ENCODE data around the gene SFXN5.

The SFXN5 gene

GRCh38 chr2:72992734-72993102, 78.8 kb downstream of the SFXN5 start:
- no peak for DNase-seq

- DNase-seq, result no peak
Observed at GRCh38 chr2:72991980-72992733, 79.4 kb downstream of the SFXN5 start.

DNA sequence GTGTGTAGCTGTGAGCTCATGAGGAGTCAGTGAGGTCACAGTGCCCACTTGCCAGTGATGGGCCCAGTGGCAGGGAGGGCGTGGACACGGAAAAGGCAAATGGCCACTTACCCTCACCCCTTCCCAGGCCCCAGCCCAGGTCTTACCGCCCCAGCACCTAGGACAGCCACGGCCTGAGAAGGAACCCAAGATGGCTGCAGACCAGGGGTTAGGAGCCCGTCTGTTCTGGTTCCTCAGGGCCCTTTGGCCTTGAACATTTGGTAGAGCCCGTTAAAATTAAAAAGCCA, 80.1 kb downstream of the SFXN5 start:
- DNase-seq, result no peak

GRCh38 chr2:72990695-72991438, 80.6 kb downstream of the SFXN5 start:
- no peak for DNase-seq

DNA sequence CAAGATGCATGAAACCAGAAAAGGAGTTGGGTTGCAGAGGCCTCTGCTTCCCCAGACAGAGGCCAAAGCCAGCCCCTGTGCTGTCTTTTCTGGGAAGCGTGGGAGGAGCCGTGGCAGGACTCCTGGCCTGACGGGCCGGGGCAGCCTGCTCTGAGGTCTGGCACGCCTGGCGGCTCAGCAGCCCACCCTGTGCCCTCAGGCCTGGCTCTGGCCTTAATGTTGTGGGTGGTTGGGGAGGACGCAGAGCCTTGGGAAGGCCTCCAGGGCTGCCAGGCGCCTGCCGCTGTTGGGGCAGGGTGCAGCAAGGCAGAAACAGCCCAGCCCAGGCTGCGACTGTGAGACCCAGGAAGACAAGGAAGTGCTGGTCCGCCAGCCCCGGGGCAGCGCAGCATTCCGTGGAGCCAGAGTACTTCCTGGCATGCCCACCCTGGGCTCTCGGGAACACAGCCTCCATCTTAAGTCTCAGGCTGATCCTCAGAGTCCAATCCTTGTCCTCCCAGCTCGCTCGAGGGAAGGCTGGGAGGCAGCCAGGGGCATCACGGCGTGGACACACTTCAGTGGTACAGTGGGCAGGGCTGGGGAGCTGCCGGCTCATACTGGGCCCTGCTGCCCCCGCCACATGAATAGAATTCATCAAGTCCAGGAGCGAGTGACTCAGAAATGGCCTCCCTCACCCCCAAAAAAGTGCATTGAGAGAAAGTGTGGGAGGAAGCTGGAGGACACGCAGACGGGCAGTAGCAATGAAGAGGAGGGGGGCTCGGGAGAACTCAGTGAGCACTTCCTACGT, 81.5 kb downstream of the SFXN5 start:
- DNase-seq, result no peak

GRCh38 chr2:72988726-72989273, 82.7 kb downstream of the SFXN5 start:
- DNase-seq, result no peak

GRCh38 chr2:72988041-72988440, 83.5 kb downstream of the SFXN5 start:
- no peak for DNase-seq

GRCh38 chr2:72985891-72986683, 85.4 kb downstream of the SFXN5 start:
- DNase-seq, result no peak

GRCh38 chr2:72985136-72985535, 86.4 kb downstream of the SFXN5 start:
- DNase-seq, result no peak

DNA sequence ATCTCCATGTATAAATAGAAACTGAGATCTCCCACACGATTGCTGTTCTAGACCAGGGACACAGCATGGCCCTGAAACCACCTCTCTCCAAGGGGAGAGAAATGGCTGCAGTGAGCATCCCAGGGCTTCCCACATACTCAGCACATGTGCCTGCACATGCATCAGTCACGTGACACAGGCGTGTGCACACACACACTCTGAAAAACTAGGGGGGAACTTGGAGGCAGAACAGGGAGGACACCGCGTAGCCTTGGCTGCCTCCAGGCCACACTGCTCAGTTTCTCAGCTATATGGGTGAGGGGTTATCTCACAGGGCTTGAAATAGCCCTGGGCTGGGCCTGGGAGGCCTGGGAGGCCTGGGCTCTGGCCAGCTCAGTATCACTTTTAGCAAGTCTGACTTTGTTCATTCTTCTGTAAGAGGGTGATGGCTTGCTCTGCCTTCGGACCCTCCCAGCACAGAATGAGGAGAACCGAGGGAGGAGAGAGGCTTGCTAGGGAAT, 87.3 kb downstream of the SFXN5 start:
- no peak for DNase-seq

DNA sequence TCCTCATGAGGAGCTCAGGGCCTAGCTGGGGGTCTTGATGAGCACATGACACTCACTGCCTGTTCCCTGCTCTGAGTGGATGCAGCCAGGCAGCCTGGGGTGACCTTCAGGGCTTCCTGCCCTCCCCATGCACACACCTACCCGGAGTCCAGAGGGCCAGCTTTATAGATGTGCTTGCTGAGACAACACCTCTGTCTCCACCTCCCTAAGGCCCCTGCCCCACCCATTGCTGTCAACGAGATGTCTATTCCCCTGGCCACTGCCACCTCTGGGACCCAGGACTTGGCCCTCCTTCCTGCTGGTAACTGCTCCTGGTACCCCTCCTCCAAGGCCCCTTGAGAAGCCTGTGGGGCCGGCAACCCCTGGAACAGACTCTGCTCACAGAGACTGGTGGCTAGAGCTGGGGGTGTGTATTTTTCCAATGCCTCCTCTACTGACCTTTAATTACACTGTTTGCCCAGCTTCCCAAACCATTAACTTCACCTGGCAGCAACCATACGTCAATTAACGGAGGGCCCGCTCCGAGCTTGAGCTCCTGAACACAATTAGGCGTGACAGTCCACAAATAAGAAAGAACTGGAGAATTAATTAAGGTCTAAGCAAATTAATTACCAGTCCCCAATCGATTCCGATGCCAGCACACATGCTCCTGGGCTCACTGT, 87.9 kb downstream of the SFXN5 start:
- no peak for DNase-seq

DNA sequence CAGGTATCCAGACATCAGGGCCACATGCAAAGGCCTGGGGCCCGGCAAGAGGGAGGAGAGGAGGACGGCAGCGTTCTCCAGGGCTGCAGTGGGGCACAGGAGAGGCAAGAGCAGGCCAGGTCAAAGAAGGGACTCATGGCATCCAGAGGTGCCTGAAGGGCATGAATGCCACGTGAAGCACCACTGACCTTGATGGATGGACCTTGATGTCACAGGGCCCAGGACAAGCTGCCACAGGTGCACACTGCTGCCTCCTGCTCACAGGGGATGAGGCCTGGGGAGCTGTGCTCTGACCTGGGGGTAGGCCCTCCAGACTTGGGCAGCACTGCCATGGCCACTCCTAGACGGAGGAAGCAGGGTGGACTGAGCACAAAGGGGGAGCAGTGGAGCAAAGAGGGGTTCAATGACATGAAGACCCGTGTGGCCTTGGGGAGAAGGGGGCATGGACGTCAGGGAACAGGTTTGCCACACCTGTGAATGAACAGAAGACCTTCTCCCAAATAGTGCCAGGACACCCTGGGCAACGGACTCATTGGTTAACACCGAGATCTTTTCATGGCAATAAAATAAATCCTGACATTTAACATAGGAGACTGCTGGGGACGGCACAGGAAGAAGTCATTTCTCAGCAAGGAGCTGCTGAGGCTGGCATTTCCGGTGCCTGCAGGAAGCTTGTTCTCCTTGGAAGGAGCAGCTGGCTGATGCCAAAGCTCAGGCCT, 88.6 kb downstream of the SFXN5 start:
- no peak for DNase-seq

- DNase-seq, result no peak
Observed at GRCh38 chr2:72982219-72982618, 89.3 kb downstream of the SFXN5 start.

DNA sequence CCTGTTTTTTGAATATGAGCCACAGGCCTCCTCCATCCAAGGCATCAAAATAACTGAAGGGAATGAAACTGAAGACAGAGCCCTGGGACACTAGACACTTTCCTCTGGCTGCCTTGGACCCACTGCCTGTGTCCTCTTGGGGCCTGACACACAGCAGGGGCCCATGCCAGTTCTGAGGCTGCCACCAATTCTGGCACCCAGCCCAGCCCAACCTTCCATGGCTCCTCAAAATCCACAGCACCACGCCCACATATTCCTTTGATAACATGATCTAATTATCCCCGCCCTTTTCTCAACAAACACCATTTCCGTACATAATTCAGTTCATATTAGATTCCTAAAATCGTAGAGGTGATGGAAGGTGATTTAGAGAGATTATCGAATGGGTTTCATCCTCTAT, 90.0 kb downstream of the SFXN5 start:
- DNase-seq, result no peak

DNA sequence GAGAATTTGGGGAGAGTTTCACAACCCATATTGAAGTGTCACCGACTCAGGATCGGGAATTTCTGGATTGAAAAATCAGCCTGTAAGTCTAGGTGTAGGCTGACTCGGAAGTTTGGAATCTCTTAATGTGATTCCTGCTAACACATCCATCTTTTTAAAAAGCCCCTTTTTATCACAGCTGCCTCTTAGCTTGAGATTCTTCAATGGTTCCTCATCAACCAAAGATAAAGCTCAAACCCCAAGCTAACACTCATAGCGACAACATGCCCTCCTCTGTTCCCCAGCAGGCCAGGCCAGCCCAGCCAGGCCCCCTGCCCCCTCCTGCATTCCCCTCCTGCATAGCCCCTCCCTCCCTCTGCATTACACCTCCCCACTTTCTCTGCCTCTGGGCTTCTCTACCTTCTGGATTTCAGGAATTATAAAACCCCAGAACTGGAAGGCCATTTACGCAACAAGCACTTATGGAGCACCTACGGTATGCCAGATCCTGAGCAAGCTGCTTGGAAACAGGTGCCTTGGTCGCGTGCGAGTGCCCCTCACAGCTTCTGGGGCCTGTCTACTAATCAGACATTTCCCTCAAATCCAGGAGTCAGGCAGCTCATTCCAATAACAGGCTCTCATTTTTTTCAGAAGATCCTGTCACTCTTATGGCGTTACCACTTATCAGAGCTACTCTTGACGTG, 90.8 kb downstream of the SFXN5 start:
- no peak for DNase-seq

DNA sequence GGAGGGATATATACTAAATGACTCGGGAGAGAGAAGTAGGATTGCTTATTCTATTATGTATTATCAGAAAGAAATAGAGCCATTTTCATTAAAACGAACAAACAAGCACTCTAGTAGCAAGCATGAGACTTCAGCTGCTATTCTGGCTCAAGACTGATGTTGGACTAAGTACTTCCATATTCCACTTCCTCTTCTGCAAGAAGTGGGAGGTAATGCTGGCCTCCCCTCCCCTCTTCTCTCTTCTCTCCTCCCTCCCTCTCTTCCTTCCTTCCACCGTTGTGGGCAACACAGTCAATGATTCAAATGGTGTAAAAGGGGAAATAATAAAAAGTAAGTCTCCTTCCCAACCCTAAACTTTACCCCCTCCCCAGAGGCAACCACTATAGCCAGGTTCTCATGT, 91.6 kb downstream of the SFXN5 start:
- DNase-seq, result no peak

DNA sequence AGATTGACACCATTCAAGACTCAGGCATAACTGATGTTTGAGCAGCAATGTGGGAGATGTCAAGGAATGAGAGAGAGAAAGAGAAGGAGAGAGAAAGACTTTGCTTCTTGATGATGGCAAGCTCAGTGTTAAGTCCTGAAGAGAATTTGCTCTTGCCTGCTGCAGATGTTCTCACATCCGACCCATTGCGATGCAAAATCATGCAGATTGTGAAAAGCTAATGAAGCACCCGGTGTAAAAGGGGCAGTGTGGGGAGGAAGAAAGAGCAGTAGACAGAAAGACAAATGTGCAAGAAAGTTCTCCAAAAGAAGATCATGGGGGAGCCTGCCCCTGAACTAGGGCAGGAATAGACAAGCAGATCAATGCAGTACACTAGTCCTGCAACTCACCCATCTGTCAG, 96.5 kb downstream of the SFXN5 start:
- no peak for DNase-seq

GRCh38 chr2:72974436-72974754, 97.1 kb downstream of the SFXN5 start:
- no peak for DNase-seq

DNA sequence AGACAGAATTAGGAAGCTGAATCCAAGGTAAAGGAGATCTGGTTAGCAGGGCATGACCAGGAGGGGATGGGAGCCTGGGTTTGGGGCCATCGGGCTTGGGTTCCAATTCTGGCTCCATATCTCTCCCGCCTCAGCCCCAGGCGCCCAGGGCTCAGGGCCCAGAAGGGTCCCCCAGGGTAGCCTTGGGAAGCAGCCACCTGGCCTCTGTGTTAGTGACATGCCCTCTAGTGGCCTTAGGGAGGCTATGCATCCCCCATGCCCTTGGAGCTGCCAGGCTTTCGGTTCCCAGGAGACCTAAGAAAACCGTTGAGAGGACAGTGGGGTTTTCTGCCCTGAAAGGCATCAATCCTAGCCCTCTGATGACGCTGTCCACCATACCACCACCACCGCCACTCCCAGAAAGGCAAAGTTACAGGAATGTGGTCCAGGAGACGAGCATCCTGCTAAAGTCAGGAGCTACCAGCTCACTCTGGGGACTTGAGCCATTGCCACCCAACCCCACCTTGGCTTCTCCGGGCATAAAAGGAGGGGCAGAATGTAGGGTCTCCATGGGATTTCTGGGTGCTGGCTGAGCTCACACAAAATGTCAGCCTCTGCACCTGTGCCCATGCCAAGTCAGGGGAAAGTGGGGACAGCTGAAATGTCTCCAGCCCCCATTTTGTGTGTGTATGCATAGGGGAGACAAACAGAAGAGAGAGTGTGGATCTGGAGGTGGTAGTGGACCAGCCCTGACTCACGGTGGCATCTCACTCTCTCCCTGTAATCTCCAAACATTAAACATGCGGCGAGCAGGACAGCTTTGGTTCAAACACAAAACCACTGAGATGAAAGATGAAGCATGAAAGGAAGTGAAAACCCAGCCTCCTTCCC, 97.7 kb downstream of the SFXN5 start:
- DNase-seq, result no peak

GRCh38 chr2:72973137-72973535, 98.4 kb downstream of the SFXN5 start:
- DNase-seq, result no peak
